HepG2 (cell line): ENCODE results near the gene LST1. TPM values are rescaled to one million over a fixed set of nuclear protein-coding genes. Genes with fewer than 3 reads are reported as not detected.

Experiments used
- ATRX ChIP-seq: sonication (generic); formaldehyde crosslinking; IDR thresholded peaks from 2 replicates; pipeline ENCODE4 v1.4.0; 2020; ENCODE audit warnings: missing genetic modification reagents, borderline replicate concordance
- BCL3 ChIP-seq: sonication (generic); formaldehyde crosslinking; IDR thresholded peaks from 2 replicates; pipeline ENCODE4 v1.5.1; 2020; ENCODE audit warnings: mild to moderate bottlenecking, missing genetic modification reagents, moderate library complexity
- FOXP1 ChIP-seq, 2 experiments: fragments of 450-650 bp in 1 of 2; IDR thresholded peaks; 2 replicates each; pipeline ENCODE4 v1.6.1; 2017 to 2018; ENCODE audit warnings: antibody characterized with exemption in 1 of 2
- FOXP4 ChIP-seq: sonication (generic); formaldehyde crosslinking; IDR thresholded peaks from 2 replicates; pipeline ENCODE4 v1.4.0; 2020; ENCODE audit warnings: missing genetic modification reagents
- HMGA1 ChIP-seq: sonication (generic); formaldehyde crosslinking; conservative IDR thresholded peaks from 2 replicates; pipeline ENCODE4 v1.4.0; 2020; ENCODE audit warnings: missing genetic modification reagents
- HNF4A ChIP-seq: sonication (generic); formaldehyde crosslinking; IDR thresholded peaks from 2 replicates; pipeline ENCODE4 v1.4.0; 2020; ENCODE audit warnings: missing genetic modification reagents
- IRF9 ChIP-seq: sonication (generic); formaldehyde crosslinking; IDR thresholded peaks from 2 replicates; pipeline ENCODE4 v1.8.0; 2022; ENCODE audit warnings: missing genetic modification reagents, mild to moderate bottlenecking, borderline replicate concordance
- IRX3 ChIP-seq: sonication (generic); formaldehyde crosslinking; IDR thresholded peaks from 2 replicates; pipeline ENCODE4 v1.8.1; 2023; ENCODE audit warnings: mild to moderate bottlenecking, low read depth, missing genetic modification reagents, borderline replicate concordance
- MAFG ChIP-seq: sonication (generic); formaldehyde crosslinking; IDR thresholded peaks from 2 replicates; pipeline ENCODE4 v1.5.1; 2020; ENCODE audit warnings: mild to moderate bottlenecking, missing genetic modification reagents
- NFYB ChIP-seq: sonication (generic); formaldehyde crosslinking; IDR thresholded peaks from 2 replicates; pipeline ENCODE4 v1.4.0; 2020; ENCODE audit warnings: missing genetic modification reagents
- RORA ChIP-seq: sonication (generic); formaldehyde crosslinking; IDR thresholded peaks from 2 replicates; pipeline ENCODE4 v1.5.0; 2020; ENCODE audit warnings: mild to moderate bottlenecking, missing genetic modification reagents, moderate library complexity
- ZBTB43 ChIP-seq: sonication (generic); formaldehyde crosslinking; conservative IDR thresholded peaks from 2 replicates; pipeline ENCODE4 v1.4.0; 2020; ENCODE audit warnings: missing genetic modification reagents
- ZNF747 ChIP-seq: sonication (generic); formaldehyde crosslinking; IDR thresholded peaks from 2 replicates; pipeline ENCODE4 v1.8.1; 2023; ENCODE audit warnings: missing genetic modification reagents, mild to moderate bottlenecking, borderline replicate concordance
- ZNF792 ChIP-seq: IDR thresholded peaks from 2 replicates; pipeline ENCODE4 v1.6.1; 2016
- ZUFSP ChIP-seq: sonication (generic); formaldehyde crosslinking; IDR thresholded peaks from 2 replicates; pipeline ENCODE4 v1.9.0; 2021; ENCODE audit warnings: missing genetic modification reagents, mild to moderate bottlenecking, borderline replicate concordance
- polyA plus RNA-seq, 8 experiments: library from polyadenylated mRNA; depleted of rRNA in 3 of 8; stranded (reverse) in 7 of 8; unstranded in 1 of 8; fragments of >200 nt; fragmentation: Illumina TruSeq in 4 of 8; extraction: Trizol in 4 of 8; gene quantifications; 2 replicates each; pipeline versions ENCODE4 v1.2.1 to v1.2.3, GENCODE V29; 2011 to 2016; ENCODE audit warnings: low read depth in 4 of 8, missing spikeins in 1 of 8, mixed read lengths in 1 of 8; ENCODE audit not compliant: insufficient read depth in 1 of 8
- total RNA-seq, 5 experiments: library from RNA; depleted of rRNA; stranded (reverse); fragments of >200 nt; fragmentation: Illumina TruSeq; extraction: Trizol; gene quantifications; 2 replicates each; pipeline ENCODE4 v1.2.3, GENCODE V29; 2016; ENCODE audit warnings: low read depth in 1 of 5
- TF ChIP-seq, protein P1 (sequence below): sonication (generic); formaldehyde crosslinking; IDR thresholded peaks from 2 replicates; pipeline ENCODE4 v1.9.0; 2022; ENCODE audit warnings: missing genetic modification reagents, mild to moderate bottlenecking, borderline replicate concordance
- TF ChIP-seq, protein P2 (sequence below): sonication (generic); formaldehyde crosslinking; IDR thresholded peaks from 2 replicates; pipeline ENCODE4 v1.8.0; 2023; ENCODE audit warnings: mild to moderate bottlenecking, missing genetic modification reagents

LST1 gene
- total and polyA plus RNA-seq, 2 of the 13 experiments (the other 11 are each of a cell fraction or from before 2014, with no cell fraction given) = not detected

DNA sequence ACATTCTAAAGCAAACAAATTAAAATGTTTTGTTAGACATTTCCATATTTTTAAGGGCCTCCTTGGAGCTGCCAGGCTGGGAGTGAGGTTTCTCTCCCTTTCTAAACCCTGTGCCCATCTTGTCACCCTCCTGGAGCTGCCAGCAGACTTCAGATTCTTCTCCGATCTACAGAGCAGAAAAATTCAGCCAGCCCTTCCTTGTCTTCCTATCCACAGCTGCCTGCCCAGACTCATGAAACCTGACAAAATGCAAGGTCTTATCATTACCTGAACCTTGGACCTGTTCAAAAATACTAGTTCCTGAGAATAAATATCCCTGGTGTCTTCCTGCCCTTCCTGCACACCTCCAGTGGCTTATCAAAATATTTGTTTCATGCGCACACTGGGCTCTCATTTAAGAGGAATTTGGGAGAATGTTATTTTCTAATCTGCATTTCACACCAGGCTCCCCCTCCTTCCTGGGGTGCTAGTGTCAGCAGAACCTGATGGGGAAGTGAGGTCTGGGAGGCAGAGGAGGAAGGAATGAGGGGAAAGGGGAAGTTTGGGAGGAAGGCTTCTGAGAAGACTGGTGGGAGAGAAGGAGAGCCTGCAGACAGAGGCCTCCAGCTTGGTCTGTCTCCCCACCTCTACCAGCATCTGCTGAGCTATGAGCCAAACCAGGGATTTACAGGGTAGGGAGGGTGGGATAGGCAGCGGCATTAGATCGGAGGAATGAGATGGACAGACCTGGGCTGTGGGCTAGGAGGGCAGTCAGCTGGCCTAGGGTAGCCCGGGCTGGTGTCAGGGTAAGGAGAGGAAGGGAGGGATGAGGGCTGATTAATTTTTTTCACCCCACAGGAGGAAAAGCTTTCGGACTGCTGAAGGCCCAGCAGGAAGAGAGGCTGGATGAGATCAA lies 28.9 kb downstream of the LST1 start, which contains the start of gene AIF1 (continued):
- TF ChIP-seq, protein P1, sequence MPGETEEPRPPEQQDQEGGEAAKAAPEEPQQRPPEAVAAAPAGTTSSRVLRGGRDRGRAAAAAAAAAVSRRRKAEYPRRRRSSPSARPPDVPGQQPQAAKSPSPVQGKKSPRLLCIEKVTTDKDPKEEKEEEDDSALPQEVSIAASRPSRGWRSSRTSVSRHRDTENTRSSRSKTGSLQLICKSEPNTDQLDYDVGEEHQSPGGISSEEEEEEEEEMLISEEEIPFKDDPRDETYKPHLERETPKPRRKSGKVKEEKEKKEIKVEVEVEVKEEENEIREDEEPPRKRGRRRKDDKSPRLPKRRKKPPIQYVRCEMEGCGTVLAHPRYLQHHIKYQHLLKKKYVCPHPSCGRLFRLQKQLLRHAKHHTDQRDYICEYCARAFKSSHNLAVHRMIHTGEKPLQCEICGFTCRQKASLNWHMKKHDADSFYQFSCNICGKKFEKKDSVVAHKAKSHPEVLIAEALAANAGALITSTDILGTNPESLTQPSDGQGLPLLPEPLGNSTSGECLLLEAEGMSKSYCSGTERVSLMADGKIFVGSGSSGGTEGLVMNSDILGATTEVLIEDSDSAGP (CRISPR knock-in tag) = 0 out of 2 replicates have a peak, but pooled peaks have one; percentile 6
- TF ChIP-seq FOXP1 (IDR thresholded peaks at IDR 0.05) = no peak
- TF ChIP-seq FOXP1 (CRISPR knock-in tag; IDR thresholded peaks at IDR 0.05) = no peak
- TF ChIP-seq FOXP4 (CRISPR knock-in tag) = peak; percentile 46; the same call in 1 of the 2 replicates
- no peak for TF ChIP-seq ZNF792 (CRISPR knock-in tag)
- no peak for TF ChIP-seq ATRX (CRISPR knock-in tag)
- no peak for TF ChIP-seq HMGA1
- TF ChIP-seq NFYB (CRISPR knock-in tag) = no peak
- TF ChIP-seq, protein P2, sequence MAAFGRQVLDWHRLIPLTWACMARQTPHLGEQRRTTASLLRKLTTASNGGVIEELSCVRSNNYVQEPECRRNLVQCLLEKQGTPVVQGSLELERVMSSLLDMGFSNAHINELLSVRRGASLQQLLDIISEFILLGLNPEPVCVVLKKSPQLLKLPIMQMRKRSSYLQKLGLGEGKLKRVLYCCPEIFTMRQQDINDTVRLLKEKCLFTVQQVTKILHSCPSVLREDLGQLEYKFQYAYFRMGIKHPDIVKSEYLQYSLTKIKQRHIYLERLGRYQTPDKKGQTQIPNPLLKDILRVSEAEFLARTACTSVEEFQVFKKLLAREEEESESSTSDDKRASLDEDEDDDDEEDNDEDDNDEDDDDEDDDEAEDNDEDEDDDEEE = no peak
- TF ChIP-seq ZUFSP (CRISPR knock-in tag) = no peak
- TF ChIP-seq RORA (CRISPR knock-in tag) = no peak
- peak; percentile 66; the same call in 1 of the 2 replicates for TF ChIP-seq ZBTB43 (CRISPR knock-in tag)
- no peak for TF ChIP-seq ZNF747 (CRISPR knock-in tag)
- peak; percentile 83 for TF ChIP-seq HNF4A
- TF ChIP-seq IRX3 (CRISPR knock-in tag) = no peak
- TF ChIP-seq MAFG = no peak
- no peak for TF ChIP-seq BCL3
- TF ChIP-seq IRF9 = no peak
